HT-29 (cell line): Measurements from ENCODE around the gene TGM1. TPM values are rescaled to one million over a fixed set of nuclear protein-coding genes. Genes with fewer than 3 reads are reported as not detected.
"Not testable (repeated sequence)": the region's sequence is repeated elsewhere in the genome, so short reads cannot be mapped to it uniquely, and the experiment has no call there.

Experiments used
- DNase-seq: peaks from one replicate; pipeline ENCODE4 v3.0.0-alpha.2; 2015; ENCODE audit warnings: low spot score
- total RNA-seq: library from RNA; depleted of rRNA; stranded (reverse); fragments of >200 nt; shearing (Covaris generic); gene quantifications from 2 replicates; pipeline ENCODE4 v1.2.3, GENCODE V29; 2014

Gene TGM1
- total RNA-seq, 1 experiment from 2014 or later: 2.8 TPM

- no peak for DNase-seq
These were observed 28.6 kb downstream of the TGM1 start for GRCh38 chr14:24234095-24235005.

DNA sequence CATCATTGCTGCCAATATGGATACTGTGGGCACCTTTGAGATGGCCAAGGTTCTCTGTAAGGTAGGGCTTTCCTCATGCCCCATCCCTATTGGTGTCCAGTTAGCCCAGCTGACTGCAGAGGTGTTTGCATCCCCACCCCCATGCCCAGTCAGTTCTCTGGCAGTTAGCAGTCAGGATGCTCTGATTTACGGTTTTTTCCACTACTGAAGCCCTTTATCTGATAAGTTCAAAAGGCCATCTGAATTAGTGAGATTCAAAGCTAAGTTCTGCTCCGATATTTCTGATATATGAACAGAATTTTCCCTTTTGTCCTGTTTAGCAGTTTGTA lies 29.5 kb downstream of the TGM1 start:
- no peak for DNase-seq

GRCh38 chr14:24232645-24233537 lies 30.1 kb downstream of the TGM1 start, which contains the start of gene GMPR2:
GMPR2 (plus strand) TSS chr14:24232929; CDS start chr14:24233254, 325 bp downstream.
- no peak for DNase-seq

GRCh38 chr14:24232121-24232644 lies 30.8 kb downstream of the TGM1 start, which contains the start of gene NEDD8:
NEDD8 (minus strand) TSS chr14:24232367; CDS start chr14:24232267, 100 bp downstream.
- peak; percentile 88 for DNase-seq

DNA sequence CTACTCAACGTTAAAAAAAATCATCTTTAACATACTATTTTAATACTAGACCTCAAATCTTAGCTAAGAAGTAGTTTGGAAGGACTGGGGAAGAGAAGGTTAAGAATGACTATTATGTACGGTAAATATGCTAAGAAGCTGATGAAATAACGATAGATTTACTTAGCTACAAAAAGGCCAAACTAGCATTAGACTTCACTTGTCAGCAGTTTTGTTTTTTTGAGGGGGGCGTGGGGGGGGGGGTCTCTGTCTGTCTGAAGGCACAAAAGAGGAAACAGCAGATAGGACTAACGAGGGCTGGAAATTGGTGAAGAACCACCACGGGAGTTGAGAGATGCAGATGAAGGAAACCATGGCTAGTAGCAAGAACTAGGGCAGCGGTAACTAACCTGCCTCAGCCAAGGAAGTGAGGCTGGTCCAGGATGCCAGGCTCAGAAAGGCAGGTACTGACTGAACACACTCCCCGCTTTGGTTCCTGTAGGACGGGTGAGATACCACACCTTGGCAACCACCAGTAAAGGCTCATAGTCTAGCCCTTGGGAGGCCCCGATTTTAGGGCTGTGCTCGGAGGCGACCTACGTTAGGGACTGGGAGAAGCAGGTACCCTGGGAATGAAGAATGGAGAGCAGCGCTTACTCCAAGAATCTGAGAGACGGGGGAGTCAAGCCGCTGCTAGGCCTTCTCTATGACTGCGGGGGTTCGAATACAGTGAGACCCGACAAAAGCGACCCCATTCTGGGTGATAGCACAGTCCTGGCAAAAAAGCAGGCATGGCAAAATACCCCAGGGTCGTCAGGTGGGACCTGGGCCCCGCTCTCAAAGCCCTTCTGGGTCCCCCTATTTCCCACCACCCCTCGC lies 31.5 kb downstream of the TGM1 start:
- peak; percentile 36 for DNase-seq

DNA sequence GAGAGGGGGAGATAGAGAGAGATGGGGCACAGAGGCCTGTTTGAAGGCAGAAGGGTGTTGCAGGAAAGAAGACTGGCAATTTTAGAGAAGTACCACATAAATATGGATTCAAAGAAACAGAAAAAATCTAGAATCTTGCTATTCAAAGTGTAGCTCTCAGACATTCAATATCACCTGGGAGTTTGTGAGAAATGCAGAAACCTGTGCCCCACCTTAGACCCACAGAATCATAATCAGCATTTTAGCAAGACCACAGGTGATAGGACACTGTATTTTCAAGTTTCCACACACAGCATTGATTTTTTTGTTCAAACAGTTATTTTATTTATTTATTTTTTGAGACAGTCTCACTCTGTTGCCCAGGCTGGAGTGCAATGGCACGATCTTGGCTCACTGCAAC lies 34.1 kb downstream of the TGM1 start:
- no peak for DNase-seq

GRCh38 chr14:24226473-24226872 lies 36.5 kb downstream of the TGM1 start:
- DNase-seq: no peak

GRCh38 chr14:24224618-24225071 lies 38.3 kb downstream of the TGM1 start:
- DNase-seq: no peak

DNA sequence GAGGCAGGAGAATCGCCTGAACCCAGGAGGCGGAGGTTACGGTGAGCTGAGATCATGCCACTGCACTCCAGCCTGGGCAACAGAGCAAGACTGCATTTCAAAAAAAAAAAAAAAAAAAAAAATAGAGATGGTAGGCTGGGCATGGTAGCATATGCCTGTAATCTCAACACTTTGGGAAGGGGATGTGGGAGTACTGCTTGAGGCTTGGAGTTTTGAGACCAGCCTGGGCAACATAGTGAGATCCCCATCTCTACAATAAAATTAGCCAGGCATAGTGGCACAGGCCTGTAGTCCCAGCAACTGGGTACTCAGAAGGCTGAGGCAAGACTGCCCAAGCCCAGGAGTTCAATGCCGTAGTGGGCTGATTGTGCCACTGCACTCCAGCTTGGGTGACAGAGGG lies 40.0 kb downstream of the TGM1 start:
- DNase-seq: not testable (repeated sequence)

DNA sequence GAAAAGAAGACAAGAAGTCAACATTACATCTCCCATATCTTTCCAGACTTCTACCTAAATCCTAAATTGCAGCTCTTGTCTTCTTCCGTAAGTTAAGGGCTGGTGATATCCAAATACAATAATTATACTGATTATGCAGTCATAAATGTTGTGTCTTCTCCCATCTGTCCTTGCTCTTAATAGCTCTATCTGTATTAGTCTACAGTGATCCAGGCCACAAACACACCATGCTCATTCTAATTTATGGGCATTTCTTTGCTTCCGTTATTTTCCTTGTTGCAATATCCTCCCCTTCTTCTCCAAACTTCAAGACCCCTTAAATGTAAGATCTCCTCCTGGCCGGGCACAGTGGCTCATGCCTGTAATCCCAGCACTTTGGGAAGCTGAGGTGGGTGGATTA lies 43.5 kb downstream of the TGM1 start:
- no peak for DNase-seq

DNA sequence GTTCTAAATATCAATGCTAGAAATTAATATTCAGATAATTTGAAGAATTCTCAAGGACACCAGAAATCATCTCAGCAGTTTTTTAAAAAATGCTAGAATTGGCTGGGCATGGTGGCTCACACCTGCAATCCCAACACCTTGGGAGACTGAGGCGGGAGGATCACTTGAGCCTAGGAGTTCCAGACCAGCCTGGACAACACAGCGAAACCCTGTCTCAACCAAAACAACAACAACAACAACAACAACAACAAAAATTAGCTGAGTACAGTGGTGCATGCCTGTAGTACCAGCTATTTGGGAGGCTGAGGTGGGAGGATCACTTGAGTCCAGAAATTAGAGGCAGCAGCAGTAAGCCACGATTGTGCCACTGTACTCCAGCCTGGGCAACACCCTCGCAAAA lies 43.9 kb downstream of the TGM1 start:
- DNase-seq: no peak

- not testable (repeated sequence) for DNase-seq
These were observed 46.1 kb downstream of the TGM1 start for GRCh38 chr14:24216876-24217275.

DNA sequence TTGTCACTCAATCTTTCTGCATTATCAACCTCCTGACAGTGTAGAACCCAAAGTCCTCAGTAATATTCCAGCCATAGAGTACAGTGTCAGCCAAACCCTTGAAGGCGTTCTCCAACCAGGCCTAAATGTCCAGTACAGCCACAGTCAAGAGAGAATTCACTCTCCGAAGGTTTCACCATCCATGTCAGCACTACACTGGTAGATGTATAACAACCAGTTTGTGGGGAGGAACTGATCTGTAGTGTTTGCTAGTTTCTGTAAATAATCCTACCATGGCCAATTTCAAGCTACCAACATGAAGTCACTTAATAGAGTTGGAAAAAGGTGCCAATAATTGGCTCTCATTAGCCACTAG lies 46.7 kb downstream of the TGM1 start:
- DNase-seq: no peak

- DNase-seq: peak; percentile 83
These were observed 47.3 kb downstream of the TGM1 start, which contains the start of gene MDP1 for GRCh38 chr14:24215495-24216344. MDP1 (minus strand) TSS chr14:24216066; CDS start chr14:24215955, 111 bp downstream.

DNA sequence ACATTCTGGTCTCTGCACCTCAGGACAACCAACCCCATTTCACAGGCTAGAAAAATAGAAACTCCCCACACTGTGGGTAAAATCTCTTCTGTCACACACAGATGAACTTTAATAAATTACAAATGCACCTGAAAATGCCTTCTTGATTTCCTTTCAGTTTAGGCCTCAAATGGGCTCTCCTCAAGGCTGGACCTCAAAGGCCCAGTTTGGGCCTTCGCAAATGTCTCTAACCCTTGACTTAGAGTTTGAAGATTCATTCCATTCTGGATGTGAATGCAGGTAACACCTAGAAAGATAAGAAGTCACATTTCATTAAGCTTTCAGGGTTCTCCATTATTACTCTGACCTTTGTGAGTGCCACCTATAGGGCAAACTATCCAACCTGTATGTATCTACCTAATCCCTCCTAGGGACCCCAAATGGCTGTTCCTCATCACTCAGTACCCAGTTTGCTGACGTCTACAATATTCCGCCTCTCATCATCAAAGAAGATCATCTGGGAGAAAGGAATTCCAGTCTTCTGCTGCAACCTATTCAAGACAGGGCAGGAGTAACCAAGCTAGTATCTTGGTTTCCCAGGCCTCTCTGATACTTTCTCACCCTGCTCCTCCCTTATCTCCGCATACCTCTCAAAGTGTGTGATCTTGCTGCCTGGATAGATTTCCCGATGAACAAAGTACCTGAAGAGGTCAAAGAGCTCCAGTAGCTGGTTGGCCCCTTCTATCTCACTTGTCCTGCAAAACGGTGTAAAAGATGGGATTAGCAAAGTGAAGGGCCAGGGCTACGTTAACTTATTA lies 48.9 kb downstream of the TGM1 start:
- no peak for DNase-seq

GRCh38 chr14:24212924-24213865 lies 49.8 kb downstream of the TGM1 start, which contains the start of gene CHMP4A:
CHMP4A (minus strand) TSS chr14:24213488; CDS start chr14:24213439, 49 bp downstream.
- peak; percentile 90 for DNase-seq

DNA sequence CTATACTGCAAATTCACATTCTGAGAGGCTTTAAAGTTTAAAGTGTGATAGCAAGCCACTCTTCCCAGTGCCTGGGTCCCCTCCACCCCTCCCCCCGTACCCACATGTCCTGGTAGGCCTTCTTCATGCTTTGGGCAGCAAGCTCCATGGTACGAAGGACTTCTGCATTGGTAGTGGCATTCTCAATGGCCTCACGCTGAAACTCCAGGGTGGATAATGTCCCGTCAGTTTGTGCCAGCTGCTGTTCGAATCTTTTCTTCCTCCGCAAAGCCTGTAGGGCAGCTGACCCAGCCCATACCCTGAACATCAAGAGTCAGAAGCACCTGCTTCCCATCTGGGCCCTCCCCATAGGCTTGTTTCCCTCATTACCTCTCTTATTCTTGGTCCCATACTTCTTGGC lies 51.7 kb downstream of the TGM1 start:
- no peak for DNase-seq

- DNase-seq: no peak
These were observed 55.4 kb downstream of the TGM1 start for GRCh38 chr14:24207625-24208024.
